Right forelimb (tissue), 1 donor: Measurements from ENCODE around the gene TMEM150C.
"Not testable (repeated sequence)": the region's sequence is repeated elsewhere in the genome, so short reads cannot be mapped to it uniquely, and the experiment has no call there.

Source experiments
- DNase-seq: peaks from one replicate; pipeline ENCODE4 v3.0.0-alpha.2; 2018

The TMEM150C gene

DNA sequence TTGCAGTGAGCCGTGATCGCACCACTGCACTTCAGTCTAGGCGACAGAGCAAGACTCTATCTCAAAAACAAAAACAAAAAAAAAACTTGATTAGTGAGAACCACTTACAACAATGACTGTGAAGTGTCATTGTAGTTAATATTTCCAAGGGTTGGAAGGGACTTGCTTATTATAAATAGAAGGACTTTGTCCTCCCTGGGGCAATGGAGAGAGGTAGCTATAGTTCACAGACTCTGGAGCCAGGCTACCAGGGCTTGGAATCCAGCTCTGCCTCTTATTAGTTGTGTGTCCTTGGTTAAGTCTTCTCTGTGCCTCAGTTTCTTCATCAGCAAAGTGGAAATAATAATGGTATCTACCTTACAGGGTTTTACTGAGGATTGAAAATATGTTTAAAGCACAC is 51.6 kb downstream of the TMEM150C start:
- no peak for DNase-seq

DNA sequence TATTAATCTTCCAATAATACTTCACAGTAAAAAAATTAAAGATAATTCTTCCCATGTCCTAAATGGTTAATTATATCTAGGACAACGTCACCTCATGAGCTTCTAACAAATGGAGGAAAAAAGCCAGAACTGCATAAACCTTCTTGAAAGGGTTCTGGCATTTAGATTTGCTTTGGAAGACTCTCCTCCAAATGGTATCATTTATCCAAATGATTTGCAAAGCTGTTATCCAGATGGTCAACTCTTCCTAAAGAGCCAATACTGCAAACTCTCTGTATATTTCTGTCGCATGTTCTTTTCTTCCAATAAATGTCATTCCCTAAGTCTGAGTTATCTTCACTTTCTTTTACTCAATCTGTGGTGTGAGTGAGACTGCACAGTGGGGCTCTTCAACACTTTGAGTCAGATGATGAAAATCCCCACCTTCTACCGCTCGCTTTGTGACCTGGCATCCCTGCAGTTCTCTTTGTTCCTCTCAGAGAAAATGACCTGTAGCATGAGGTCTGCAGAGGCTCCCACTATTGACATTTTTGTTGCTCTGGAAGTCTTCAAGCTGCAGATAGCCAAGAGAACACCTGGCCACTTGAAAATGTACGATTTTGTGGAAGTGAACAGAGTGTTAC is 52.9 kb downstream of the TMEM150C start:
- DNase-seq: no peak

DNA sequence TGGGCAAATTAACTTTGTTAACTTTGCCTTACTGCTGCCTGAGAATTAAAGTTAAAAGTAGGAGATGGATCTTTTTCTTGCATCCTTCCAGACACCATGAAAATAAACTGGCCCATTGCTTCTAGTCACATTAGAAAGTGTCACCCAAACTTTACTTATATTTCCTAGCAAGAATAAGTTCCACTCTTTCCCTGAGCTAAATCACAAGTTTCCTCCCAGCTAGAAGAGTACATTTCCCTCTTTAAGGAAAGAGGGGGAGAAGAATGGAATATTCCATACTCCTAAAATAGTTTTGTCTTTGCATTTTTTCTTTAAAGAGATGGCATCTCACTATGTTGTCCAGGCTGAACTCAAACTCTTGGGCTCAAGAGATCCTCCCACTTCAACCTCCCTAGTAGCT is 53.8 kb downstream of the TMEM150C start:
- no peak for DNase-seq

DNA sequence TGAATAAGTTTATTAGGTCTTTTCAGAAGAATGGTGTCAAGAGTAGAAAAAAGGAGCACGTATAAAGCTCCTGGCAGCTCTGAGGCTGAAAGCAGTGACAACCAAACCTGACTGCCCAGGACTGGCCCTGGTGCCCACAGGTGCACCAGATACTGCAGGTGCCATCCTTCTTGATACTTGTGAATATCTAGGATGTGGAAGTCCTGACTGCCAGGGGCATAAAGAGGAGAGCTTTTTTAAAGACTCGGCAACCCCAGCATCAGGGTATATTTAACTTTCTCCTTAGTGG is 60.7 kb downstream of the TMEM150C start:
- DNase-seq: no peak

DNA sequence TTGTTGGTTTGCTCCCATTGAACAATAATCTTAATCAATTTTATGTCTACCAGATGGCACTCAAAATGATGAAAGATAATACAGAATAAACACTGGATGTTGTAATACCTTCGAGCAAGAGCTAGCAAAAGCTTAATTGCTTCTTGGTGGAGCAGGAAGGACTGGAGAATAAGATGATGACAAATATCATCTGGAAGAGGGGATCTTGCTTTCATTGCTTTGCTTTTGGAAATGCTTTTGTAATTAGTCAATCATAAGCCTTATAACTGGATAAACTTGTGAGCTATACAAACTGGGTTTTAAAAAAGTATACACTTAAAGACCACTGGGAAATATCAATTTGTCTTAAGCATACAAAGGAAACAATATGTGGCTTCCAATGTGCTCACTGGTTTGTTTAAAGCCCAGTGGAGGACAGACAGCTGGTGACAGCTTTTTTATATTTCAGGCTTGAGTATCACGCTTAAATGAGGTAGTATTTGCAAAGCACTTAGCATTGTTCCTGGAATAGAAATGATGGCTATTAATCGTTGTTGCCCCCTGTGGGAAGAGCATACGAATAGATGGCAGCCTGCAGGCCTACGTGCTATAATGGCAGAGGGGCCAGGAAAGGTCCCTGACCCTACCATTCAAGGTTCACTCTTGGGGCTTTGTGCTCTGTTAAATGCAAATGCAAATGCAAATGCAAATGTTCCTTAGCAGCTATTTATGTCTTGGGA is 61.2 kb downstream of the TMEM150C start:
- no peak for DNase-seq

DNA sequence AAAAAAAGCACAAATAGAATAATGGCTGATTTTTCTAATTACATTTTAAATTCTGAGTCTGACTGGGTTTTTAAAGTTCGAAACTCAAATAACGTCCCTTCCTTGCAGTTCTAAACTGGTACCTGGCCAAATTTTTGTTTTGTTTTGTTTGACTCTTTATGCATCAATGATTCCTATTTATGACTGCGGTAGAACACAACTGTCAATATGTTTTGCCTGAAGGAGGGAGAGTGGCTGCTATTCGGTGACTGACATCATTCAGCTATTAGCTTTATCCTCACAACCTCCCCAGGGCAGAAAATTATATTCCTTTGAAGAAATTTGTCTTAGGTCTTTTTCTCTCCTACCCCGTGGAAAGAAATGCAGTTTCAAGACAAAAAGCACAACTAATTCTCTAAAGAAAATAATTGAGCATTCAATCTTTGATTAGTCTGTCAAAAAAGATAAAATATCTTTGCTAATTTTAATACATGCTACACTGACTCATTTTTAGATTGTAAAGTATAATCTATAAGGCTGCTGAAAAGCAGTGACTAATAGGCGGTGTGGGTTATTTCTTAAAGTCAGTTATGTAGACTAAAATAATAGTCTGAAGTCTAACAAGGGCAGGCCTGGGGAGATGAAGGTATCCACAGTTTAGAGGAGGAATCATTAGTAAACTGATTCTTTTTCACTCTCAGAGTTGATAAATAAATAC is 61.9 kb downstream of the TMEM150C start:
- no peak for DNase-seq

DNA sequence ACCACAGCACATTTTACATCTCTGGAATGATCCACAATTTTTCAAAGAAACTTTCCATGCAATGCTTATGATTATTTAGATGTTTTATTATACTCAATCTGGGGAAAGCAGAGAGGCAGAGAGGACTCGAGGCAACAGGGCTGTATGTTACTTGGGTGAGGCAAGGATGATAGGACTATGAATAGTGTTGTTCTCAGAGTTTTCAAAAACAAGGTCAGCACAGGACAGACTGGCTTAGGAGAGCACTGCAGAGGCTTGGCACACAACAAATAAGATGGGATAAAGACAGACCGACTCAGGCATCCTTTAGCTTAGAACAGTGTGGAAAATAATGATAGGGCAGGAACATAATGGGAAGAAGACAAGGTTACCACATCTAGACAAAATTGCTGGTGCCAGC is 65.4 kb downstream of the TMEM150C start:
- no peak for DNase-seq

DNA sequence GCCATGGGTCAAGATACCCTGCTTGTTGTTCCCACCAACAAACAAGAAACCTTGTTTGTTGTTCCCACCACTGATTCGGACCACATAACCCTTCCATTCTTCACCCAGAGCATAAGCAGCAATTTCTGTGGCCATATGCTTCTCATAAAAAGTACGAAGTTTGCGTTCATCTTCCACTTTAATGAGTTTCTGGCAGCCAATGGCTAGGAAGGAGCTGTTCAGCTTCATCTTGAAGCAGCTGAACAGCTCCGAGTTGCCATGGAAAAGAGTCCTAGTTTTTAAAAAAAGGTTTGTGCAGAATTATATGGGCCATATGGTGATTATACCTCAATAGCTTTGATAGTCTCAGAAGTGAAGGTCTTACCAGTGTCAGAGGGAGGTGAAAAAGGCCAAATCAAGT is 66.1 kb downstream of the TMEM150C start:
- DNase-seq: no peak

DNA sequence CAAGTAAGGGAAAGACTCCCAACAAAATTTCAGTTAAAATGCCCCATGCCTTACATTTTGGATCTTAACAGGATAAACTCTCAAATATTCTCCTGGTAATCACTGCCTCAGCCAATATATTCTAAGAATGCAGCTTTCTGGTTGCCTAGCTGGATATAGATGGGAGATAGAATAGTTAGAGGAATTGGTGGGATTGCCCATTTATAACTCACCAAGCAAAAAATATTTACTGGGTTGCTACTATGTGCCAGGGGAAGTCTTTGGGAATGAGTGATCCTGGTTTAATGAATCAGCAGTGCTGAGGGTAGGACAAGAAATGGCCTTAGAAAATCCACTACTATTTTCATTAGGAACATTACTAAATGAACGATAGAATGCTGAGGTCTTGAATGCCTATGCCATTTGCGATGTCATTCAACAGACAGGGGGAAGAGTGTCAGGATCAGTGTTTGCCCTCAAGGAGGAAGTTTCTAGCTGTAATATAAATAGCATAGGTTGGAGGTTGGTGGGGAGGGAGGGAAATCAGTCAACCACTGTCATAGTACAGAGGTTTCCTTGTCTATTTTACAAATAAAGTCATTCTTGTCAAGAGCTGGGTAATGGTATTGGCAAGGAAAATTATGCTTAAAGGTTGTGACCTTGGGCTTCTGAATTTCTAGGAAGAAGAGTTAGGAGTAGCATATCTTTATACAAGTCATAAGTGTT is 67.9 kb downstream of the TMEM150C start:
- no peak for DNase-seq

DNA sequence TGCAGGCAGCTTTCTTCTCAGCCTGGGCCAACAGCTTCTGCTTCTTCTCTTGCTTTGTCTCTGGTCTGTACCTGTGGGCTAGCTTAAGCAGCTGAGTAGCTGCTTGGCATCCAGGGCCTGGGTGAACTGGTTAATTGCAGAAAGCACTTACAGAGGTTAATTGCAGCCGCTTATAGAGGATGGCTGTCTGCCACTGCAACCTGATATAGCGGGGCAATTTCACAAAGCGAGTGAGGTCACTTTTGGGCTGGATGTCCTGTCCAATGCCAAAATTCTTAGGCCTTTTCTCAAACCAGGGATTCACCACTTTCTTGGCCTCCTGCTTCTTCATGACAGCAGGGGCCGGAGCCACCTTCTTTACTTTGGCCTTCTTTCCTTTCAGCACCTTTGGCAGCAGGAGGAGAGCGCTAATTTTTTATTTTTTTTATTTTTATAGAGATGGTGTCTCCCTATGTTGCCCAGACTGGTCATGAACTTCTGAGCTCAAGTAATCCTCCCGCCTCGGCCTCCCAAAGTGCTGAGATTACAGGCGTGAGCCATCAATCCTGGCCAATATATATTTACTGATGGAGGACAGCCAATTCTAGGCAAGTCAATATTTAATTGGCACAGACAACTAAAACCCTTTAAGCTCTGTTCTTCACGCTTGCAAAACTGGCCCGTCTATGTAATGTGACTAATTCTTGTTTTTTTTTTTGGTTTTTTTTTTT is 70.4 kb downstream of the TMEM150C start:
- DNase-seq: no peak

DNA sequence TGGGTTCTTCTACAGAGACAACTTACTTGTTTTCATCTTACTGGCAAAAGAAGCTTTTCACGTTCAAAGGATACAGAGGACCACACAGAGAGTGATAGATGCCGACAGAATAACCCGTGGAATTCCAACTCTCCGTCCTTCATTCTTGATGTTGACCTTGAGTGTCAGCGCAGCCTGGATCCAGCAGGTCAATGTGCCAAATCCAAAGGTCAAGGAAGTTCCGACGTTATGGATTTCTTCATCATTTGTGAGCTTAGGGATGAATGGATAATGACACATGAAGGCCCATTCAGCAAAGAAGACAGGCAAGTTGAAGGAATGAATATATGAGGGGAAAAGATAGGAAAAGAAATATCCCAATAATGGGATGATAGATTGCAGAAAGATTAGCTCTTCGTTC is 71.8 kb downstream of the TMEM150C start:
- no peak for DNase-seq

DNA sequence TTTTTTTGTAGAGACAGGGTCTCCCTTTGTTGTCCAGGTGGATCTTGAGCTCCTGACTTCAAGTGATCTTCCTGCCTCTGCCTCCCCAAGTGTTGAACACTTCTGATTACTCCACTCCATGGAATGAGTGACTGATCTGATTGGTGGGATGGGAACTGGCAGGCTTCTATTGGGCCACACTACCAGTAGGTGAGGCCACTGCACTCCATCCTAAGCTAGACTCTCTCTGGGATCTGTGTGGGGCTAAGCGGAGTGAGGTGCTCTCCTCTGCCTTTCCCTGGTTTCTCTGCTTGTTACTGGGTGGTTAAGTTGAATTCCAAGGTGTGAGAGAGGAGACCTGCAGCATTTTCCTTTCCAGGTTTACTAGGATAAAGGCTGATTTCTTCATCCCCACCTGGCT is 72.7 kb downstream of the TMEM150C start:
- DNase-seq: no peak

DNA sequence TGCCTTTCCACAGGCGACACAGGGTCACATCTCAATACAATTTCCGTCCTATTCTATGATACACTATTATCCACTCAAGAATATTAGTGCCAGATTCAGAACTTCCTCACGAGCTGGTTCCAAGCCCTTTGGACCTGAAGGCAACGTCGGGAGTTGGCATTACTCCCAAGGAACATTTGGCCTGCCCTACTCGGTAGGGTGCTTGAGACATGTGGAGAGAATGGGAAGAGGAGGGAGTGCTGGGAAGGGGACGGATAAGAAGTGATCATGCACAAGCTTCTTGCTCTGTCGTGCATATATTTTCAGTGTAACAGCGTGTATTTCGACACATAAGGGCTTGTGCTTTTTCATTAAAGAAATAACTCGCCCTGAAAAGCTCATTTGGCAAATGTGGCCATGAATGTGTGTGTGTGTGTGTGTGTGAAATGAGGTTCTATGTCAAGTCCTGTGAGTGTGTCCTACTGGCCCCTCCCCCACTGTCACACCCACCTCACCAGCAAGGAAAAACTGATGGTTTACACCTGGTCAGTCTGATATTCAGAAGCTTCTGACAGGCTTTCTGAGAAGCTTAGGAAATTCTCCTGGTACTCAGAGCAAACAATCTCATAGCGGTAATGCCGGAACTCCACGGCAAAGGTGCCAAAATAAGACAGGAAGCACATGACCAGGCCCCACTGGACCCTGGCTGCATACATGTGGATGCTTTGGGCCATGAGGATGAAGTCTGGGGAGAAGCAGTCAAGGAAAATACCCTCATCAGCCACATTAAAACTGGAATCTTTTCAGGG is 76.6 kb downstream of the TMEM150C start:
- DNase-seq: no peak

DNA sequence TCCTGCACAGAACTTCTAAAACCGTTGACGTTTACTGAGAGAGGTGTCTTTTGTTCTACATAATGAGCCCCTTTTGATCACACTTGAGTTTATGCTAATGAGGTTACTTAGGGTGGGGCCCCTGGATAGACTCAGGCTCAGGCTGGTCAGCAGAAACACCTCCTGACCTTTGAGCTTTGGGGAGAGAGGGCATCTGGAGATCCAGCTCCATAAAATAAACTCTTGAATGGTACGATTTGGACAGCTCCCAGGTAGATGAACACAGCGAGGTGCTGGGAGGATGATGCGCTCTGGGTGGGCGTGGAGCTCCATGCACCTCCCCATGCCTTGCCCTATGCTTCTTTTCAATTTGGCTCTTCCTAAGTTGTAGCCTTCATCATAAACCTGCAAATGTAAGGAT is 79.4 kb downstream of the TMEM150C start:
- DNase-seq: no peak

DNA sequence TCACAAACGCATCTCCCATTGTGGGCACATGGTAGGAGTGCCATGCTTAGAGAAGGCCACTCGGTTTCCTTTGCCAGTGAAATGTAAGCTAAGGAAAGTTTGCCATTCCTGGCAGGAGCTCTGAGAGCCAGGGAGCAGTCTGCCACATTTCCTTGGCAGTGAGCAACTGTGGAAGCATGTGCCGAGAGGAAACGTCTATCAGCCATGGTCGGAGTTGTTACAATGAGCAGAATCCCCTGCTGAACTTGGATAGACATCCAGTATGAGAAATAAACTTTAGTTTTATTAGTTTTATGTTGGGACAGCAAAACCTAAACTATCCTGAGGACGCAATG is 80.3 kb downstream of the TMEM150C start:
- DNase-seq: no peak

DNA sequence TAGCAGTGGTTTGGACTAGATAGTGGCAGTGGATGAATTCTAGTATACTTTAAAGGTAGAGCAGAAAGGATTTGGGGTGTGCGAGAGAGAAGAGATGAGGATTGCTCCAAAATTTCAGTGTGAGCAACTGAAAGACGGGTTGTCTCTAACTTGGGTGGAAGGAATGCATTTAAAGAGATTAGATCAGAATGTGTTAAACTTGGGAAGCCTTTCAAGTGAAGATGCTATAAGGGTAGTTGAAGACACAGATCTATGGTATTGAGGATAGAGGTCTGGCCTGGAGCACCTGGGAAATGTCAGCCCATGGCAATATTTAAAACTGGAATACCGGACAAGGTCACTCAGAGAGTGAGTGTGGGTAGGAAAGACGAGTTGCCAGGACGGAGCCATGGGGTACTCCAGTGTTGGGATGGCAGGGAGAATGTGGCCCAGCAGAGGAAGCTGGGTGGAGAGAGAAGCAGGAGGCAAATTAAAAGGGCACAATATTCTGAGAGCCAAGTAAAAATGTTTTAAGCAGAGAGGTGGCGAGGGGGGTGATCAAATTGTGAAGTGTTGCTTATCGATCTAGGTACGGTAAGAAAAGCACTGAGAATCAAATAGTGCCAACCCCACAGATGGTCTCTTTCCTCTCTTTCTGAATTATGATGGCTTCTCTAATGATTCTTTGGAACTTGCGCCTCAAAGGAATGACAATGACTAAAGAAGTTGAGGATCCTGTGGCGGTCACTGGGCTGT is 80.8 kb downstream of the TMEM150C start:
- no peak for DNase-seq

DNA sequence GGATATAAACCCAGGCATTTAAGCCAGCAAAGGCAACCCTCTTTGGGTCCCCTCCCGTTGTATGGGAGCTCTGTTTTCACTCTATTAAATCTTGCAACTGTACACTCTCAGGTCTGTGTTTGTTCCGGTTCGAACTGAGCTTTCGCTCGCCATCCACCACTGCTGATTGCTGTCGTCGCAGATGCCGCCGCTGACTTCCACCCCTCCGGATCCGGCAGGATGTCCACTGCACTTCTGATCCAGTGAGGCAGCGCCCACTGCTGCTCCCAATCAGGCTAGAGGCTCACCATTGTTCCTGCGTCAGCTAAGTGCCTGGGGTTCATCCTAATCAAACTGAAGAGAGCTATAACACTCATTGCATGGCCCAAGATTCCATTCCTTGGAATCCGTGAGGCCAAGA is 82.2 kb downstream of the TMEM150C start:
- no peak for DNase-seq

DNA sequence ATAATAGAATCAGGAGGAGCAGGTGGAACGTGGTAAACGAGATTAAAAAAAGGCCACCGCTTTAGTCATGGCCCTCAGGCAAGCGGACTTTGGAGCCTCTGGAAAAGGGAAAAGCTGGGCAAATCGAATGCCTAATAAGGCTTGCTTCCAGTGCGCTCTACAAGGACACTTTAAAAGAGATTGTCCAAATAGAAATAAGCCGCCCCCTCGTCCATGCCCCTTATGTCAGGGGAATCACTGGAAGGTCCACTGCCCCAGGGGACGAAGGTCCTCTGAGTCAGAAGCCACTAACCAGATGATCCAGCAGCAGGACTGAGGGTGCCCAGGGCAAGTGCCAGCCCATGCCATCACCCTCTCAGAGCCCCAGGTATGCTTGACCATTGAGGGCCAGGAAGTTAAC is 84.3 kb downstream of the TMEM150C start:
- DNase-seq: not testable (repeated sequence)

DNA sequence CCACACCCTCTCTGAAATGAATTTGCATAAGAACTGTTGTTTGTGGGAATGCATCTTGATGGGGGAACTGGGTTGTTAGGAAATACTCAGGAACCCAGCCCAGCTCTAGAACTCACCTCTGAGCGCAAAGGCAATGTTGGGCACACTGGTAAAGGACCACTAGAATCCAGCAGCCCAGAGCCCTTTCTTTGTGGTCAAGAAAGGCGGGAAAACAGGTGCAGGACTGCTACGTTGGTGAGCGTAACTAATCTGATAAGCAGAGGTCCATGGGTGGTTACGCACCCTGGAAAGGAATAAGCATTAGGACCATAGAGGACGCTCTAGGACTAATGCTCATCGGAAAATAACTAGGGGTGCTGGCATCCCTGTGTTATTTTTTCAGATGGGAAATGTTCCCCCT is 85.9 kb downstream of the TMEM150C start:
- DNase-seq: not testable (repeated sequence)

DNA sequence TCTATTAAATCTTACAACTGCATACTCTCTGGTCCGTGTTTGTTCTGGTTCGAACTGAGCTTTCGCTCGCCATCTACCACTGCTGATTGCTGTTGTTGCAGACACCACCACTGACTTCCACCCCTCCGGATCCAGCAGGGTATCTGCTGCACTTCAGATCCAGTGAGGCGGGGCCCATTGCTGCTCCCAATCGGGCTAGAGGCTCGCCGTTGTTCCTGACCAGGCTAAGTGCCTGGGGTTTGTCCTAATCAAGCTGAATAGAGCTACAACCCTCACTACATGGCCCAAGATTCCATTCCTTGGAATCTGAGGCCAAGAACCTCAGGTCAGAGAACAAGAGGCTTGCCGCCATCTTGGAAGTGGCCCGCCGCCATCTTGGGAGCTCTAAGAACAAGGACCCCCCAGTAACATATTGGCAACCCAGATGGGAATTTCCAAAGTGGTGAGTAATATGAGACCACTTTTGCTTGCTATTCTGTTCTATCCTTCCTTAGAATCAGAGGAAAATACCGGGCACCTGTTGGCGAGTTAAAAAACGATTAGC is 88.1 kb downstream of the TMEM150C start:
- DNase-seq: no peak

DNA sequence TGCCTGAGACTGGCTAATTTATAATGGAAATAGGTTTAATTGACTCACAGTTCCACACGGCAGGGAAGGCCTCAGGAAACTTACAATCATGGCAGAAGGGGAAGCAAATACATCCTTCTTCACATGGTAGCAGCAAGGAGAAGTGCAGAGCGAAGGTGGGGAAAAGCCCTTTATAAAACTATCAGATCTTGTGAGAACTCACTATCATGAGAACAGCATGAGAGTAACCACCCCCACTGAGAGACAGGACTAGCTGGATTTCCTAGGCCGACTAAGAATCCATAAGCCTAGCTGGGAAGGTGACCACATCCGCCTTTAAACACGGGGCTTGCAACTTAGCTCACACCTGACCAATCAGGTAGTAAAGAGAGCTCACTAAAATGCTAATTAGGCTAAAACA is 88.7 kb downstream of the TMEM150C start:
- DNase-seq: not testable (repeated sequence)
